ENCODE results near the gene URM1.

The URM1 gene

DNA sequence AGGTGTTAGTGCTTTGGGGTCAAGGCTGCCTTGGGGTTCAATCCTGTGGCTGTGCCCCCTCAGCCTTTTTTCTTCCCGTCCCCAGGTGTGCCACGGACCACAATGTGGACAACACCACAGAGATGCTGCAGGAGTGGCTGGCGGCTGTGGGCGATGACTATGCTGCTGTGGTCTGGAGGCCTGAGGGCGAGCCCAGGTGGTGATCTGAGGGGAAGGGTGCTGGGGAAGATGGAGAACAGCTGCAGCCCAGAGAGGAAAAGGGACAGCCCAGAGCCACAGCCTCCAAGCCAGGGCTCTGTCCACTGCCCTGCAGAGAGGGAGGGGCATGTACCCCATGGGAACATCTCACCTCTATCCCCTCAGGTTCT, 51.6 kb downstream of the URM1 start:
- no peak for TF ChIP-seq CTCF (IDR thresholded peaks at IDR 0.05)

DNA sequence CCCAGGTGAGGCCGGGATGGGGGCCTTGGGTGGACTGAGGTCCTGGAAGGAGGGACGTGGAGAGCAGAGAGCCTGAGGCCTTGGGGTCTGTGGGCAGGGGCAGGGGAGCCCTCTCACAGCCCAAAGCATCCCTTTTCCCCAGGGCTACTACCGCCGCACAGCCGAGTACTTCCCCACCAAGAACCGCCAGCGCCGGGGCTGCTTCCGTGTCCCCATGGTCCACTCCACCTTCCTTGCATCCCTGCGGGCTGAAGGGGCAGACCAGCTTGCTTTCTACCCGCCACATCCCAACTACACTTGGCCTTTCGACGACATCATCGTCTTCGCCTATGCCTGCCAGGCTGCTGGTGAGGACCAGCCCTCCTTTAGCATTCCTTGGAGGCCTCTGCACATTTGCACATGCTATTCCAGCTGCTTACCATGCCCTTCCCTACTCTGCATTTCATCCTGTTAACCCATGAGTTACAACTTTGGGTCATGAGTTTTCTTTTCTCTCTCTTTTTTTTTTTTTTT, 53.1 kb downstream of the URM1 start:
- no peak for TF ChIP-seq CTCF (IDR thresholded peaks at IDR 0.05)

GRCh38 chr9:128428644-128429512, 57.7 kb downstream of the URM1 start:
- no peak for TF ChIP-seq CTCF (IDR thresholded peaks at IDR 0.05)

- no peak for TF ChIP-seq CTCF (IDR thresholded peaks at IDR 0.05)
These were observed 58.4 kb downstream of the URM1 start for GRCh38 chr9:128429513-128430086.

DNA sequence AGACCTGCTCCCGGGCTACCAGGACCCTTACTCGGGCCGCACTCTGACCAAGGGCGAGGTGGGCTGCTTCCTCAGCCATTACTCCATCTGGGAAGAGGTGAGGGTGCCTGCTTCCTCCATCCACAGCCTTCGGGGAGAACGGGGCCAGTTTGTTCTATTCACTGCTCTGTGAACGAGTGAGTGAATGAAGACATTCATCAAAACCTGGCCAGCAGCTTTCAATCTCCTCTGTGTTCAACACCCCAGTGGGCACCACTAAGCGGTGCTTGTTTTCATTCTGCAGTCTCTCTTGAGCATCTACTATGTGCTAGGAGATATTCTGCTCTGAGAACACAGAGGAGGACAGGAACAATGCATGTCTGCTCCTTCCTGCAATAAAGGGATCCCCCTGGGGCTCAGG, 60.0 kb downstream of the URM1 start:
- no peak for TF ChIP-seq CTCF (IDR thresholded peaks at IDR 0.05)

- TF ChIP-seq CTCF (IDR thresholded peaks at IDR 0.05): no peak
These were observed 63.2 kb downstream of the URM1 start for GRCh38 chr9:128434340-128434739.

- TF ChIP-seq CTCF (IDR thresholded peaks at IDR 0.05): no peak
These were observed 64.4 kb downstream of the URM1 start for GRCh38 chr9:128435611-128436010.

Measured in LNCAP (cell line).